HG02588 (cell line): Measurements from ENCODE around the gene C20orf173.
"Not testable (repeated sequence)": the region's sequence is repeated elsewhere in the genome, so short reads cannot be mapped to it uniquely, and the experiment has no call there.

Experiments used
- ATAC-seq: cut with Tn5 transposase; IDR thresholded peaks from one replicate; pipeline ENCODE4 v1.9.1; 2021; ENCODE audit warnings: mild to moderate bottlenecking, moderate library complexity; ENCODE audit not compliant: unreplicated experiment

Gene C20orf173

GRCh38 chr20:35529552-35529951 is at the start of gene C20orf173:
TSS of gene C20orf173 (minus strand) at chr20:35529652. CDS start at chr20:35529373, 279 bp downstream.
- ATAC-seq, result no peak

- ATAC-seq, result no peak
Measured at GRCh38 chr20:35579196-35579595, 49.7 kb upstream of the C20orf173 start.

DNA sequence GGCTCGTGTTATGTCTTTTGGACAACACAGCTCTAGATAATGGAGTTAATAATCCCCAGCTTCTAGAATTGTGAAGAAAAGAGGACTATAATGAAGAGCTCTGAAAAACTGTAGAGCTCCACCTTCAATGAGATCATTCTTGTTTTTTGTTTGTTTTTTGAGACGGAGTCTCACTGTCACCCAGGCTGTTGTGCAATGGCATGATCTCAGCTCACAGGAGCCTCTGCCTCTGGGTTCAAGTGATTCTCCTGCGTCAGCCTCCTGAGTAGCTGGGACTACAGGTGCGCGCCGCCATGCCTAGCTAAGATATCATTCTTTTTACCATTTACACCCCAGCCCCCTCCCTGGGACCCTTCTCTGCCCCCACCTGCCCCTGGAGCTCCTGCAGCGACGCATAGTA is 49.0 kb upstream of the C20orf173 start:
- no peak for ATAC-seq

DNA sequence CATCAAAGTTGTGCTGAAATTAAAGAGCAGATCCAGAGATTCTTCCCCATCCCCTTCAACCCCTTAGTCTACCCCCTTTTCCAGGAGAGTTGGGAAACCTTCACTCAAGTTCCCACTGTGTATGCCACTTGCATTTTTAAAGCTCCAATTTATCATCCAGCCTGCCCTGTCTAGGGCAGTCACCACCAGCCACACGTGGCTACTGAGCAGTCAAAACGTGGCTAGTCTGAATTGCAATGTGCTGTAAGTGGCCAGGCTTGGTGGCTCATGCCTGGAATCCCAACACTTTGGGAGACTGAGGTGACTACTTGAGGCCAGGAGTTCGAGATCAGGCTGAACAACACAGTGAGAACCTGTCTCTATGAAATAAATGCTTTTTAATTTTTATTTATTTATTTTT is 47.4 kb upstream of the C20orf173 start:
- no peak for ATAC-seq

- no peak for ATAC-seq
Measured at GRCh38 chr20:35575958-35576357, 46.5 kb upstream of the C20orf173 start.

GRCh38 chr20:35572838-35573237 is 43.4 kb upstream of the C20orf173 start:
- no peak for ATAC-seq

GRCh38 chr20:35571555-35571954 is 42.1 kb upstream of the C20orf173 start:
- ATAC-seq, result no peak

DNA sequence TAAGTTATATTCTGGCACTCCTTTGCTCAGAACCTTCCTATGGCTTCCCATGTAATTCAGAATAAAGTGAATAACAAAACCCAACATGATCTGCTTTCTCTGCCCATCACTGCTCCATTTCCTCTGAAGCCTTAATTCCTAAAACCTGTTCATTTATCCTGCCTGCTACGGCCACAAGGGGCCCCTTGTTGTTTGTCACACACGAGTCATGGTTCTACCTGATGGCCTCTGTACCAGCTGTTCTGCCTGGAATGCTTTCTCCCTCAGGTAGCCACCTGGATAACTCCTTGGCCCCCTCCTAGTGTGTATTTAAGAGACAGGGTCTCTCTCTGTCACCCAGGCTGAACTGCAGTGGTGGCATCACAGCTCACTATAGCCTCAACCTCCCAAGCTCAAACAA is 39.2 kb upstream of the C20orf173 start:
- ATAC-seq, result no peak

DNA sequence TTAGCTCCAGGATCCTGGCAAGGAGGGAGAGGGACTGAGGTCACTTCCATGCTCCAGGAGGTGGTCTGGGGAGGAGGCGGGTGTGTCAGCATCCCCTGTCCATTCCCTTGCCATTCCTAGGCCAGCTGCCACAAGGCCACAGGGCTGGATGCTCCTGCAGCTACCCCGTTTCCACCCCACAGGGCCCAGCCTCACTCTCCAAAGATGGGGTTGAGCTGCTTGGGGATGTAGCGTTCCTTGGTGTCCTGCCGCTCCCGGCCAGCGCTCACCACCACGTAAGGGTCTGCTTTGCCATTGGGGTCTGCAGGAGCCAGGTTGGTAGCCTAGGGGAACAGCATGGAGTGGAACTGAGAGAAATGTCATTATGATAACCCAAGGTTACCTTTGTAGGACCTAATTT is 35.5 kb upstream of the C20orf173 start:
- ATAC-seq, result no peak

GRCh38 chr20:35563834-35564233 is 34.4 kb upstream of the C20orf173 start:
- no peak for ATAC-seq

DNA sequence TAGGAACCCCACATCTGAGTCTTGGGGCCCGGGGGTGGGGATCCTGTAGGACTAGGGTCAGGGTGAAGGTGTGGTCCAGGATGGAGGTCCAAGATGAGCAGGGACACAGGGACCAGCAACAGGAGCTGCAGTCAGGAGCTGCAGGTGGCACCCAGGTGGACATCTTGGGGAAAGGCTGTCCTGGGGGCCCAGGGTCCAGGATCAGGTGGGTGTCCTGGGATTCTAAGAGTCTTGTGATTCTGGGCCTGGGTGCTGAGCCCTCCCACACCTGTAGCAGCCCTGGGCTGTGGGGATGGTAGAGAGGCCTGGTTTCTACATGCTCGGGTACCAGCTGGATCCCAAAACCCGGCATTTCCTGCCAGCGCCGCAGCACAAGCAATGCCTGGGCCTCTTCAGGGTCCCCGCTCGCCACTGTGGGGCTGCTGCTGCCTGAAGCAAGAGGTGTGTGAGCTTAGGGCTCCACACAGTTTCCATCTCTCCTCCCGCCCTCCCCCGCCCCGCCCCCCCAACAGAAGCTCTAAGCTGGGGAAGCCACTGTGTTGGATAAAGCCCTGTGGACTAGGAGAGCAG is 33.2 kb upstream of the C20orf173 start:
- no peak for ATAC-seq

DNA sequence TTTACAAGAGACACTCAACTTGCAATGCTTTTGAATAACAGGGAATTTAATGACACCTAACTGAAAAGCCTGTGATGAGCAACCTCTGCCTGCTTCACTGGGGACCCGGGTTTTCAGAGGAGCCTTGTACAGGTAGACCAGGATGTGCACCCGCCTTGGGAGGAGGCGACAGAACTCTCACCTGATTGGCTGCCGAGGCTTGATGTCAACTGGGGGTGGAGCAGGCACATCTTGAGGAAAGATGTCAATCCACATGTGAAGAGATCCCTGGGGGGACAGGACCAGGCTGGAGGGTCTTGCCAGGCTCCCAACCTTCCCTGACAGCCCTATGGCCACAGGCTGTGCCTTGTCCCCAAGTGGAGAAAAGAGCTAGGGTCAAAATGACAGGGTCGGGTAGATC is 32.2 kb upstream of the C20orf173 start:
- ATAC-seq, result no peak

DNA sequence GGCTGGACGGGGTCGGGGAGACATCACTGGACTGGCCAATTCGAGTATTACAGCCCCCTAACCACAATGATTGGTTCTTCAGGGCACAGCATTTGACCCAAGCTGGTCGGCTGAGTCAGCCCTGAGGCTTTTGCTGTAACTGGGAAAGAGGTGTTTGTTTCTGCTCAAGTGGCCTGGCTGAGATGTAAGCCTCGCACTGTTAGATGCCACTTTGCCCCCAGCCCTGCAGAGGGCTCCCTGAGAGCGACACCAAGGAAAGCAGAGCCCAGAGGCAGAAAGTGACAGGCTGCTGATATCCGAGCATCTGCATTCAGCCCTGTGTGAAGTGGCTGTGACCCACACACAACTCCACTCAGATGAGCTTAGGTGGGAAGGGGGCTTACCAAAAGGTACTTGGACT is 31.8 kb upstream of the C20orf173 start:
- ATAC-seq, result no peak

- ATAC-seq, result no peak
Measured at GRCh38 chr20:35560541-35560940, 31.1 kb upstream of the C20orf173 start.

DNA sequence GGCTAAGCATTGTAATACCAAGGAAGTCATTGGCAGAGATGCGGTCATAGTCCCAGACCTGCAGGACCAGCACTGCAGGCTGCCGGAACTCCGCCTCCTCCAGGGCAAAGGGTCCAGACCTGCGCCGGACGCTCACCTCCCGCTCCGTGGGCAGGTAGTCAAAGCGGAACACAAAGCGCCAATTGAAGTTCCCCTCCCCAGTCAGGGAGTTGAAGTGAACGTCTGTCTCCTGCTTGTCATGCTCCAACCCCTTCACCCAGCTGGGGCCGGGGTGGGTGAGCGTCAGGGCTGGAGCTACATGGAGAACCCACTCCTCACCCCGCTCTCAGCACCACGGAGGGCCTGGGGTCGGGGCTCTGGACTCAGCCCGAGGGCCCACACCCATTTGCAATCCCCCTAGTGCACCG is 30.7 kb upstream of the C20orf173 start:
- ATAC-seq, result no peak

GRCh38 chr20:35559042-35559693 is 29.7 kb upstream of the C20orf173 start:
- no peak for ATAC-seq

- ATAC-seq, result no peak
Measured at GRCh38 chr20:35558451-35558850, 29.0 kb upstream of the C20orf173 start.

GRCh38 chr20:35556871-35557270 is 27.4 kb upstream of the C20orf173 start:
- no peak for ATAC-seq

DNA sequence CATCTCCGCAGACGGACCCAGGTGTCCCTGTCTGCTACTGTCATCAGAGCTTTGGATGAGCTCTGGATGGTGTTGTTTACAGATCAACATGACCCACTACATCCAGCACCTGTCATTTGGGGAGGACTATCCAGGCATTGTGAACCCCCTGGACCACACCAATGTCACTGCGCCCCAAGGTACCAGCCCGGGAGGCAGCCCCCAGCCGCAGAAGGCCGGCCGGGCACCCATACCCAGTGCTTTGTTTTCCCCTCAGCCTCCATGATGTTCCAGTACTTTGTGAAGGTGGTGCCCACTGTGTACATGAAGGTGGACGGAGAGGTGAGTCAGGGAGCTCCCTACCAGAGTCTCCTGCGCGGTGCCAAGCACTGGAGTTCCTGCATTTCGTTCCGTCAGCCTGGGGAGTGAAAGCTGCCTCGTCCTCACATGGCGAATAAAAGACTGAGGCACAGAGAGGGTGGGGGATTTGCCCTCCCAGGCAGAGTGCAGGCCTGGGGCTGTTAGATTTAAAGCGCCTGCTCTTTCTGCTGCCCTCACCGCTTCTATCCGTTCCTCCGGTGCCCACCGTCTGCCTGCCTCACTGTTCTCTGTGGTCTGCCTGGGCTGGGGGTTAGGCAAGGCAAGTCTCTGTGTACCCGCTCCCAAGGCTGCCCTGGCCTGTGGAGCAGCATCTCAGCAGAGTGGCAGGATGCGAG is 26.6 kb upstream of the C20orf173 start:
- ATAC-seq, result no peak

GRCh38 chr20:35555461-35555860 is 26.0 kb upstream of the C20orf173 start:
- not testable (repeated sequence) for ATAC-seq

DNA sequence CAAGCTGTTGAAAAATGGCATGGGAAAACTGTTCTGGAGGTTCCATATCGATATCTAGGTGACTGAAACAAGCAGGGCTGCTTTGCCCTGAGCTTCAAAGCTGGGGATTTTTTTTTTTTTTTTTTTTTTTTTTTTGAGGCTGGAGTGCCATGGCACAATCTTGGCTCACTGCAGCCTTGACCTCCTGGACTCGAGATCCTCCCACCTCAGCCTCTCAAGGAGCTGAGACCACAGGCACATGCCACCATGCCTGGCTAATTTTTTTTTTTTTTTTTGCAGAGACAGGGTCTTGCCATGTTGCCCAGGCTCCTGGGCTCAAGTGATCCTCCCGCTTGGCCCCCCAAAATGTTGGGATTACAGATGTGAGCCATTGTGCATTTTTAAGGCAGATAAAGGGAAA is 23.5 kb upstream of the C20orf173 start:
- no peak for ATAC-seq

GRCh38 chr20:35551503-35551902 is 22.1 kb upstream of the C20orf173 start:
- no peak for ATAC-seq
